GM18526 (cell line): ENCODE measurements around the gene CAPS.

Source experiments
- POLR2A ChIP-seq: IDR thresholded peaks from 3 replicates; pipeline ENCODE4 v1.6.1; 2011; ENCODE audit not compliant: insufficient read length; ENCODE audit errors: extremely low read depth

The CAPS gene

DNA sequence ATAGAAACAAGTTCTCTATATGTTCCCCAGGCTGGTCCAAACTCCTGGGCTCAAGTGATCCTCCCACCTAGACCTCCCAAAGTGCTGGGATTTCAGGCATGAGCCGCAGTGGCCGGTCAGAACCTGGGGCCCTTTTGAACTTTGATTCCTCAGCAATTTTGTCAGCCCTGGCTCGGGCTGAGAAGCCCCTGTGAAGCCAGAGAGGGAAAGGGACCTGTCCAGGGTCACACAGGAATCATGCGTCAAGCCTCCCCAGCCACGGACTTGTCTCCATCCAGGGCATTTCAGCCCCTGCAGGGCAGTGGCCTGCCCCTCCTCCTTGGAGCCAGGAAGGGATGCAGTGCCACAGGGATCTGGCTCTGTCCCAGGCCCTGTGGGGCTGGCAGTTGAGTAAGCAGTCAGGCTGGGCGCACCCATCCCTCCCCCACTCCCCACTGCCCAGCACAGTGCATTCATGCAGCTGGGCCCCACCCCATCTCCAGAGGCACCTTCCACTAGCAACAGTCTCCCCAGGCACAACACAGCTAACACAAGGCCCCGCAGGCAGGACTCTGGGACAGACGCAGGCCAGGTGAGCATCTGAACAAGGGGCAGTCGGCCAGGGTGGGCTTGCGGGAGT is at the start of gene CAPS:
Gene CAPS, plus strand, starts transcription at position 516 of the 619 bp plus-strand sequence. CDS start 153 bp downstream, outside the sequence.
- TF ChIP-seq POLR2A, result no peak

DNA sequence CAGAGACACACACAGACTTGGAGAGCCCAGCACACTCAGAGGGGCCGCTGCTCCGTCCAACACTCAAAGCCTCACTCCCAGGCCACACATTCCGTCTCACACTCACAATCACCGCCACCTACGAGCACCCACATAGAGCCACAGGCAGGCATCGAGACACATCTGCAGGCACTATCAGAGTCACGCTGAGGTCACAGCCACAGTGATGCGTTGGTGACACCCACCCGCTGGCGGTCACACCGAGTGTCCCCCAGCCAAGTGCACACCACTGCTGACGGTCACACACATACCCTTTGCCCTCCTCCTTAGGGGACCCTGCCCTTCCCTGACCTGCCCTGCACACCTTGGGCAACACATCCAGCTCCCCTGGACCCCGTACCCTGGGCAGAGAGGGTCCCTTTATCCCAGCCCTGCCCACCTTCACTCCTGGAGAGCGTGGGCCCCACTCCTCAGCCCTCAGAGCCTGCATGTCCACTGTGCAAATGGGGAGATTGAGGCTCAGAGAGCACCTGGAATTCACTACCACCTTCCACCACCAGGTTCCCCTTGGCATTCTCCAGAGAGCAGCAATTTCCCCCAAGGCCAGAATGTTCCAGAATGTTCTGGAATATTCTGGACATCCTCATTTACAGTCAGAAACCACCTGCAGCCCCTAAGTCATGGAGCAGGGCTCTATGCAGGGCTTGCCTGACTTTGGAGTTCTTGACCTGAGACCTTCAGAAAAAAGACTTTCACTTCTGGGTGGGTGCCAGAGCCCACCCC is 49.1 kb upstream of the CAPS start:
- TF ChIP-seq POLR2A, result no peak

DNA sequence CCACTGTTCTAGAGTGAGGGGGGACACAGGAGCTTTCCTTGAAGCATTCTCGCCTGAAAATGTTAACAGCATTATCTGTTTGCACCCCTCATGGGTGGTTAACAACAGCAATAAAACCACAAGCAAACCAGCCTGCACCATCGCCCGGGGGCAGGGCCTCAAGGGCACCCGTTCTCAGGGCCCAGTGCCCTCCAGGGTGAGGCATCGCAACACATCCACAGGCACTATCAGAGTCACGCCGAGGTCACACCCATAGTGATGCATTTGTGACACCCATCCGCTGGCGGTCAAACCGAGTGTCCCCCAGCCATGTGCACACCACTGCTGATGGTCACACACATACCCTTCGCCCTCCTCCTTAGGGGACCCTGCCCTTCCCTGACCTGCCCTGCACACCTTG is 48.3 kb upstream of the CAPS start:
- no peak for TF ChIP-seq POLR2A

DNA sequence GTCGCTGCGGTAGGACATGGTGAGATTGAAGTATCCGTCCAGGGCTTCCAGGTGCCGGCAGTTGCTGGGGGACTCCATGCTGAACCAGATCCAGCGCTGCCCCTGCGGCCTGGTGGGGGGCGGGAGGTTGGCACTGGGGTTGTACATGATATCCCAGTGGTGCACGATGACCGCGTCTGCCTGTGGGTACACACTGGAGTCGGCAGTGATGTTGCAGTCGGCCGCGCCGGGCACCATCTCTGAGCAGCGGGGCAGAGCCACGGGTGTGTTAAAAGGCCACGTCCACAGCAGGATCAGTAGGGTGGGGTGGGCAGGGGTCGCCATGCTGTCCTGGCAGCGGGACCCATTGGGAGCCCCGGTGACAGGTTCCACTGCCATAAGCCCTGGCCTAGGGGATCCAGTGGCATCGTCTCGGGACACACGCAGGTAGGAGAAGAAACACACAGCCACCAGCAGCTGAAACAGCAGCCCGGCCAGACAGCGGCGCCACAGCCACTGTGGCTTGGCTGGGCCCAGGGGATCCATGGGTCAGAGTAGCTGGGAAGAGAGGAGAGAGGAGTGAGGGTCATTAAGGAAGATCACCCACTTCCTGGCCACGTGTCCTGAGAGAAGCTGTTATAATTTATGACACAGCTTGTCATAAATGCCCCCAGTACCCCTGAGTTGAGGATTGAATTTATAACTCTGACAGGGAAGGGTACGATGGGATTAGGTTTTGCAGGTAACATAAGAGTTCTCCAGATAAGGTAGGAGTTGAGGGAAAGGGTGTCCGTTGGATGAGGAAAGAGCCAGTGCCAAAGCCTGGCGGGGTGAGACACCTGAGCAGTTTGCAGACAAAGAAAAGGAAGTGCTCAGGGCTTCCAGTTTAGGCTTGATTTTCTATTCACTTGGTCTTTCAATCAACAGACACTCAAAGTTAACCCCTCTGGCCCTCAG is 46.6 kb upstream of the CAPS start:
- no peak for TF ChIP-seq POLR2A

DNA sequence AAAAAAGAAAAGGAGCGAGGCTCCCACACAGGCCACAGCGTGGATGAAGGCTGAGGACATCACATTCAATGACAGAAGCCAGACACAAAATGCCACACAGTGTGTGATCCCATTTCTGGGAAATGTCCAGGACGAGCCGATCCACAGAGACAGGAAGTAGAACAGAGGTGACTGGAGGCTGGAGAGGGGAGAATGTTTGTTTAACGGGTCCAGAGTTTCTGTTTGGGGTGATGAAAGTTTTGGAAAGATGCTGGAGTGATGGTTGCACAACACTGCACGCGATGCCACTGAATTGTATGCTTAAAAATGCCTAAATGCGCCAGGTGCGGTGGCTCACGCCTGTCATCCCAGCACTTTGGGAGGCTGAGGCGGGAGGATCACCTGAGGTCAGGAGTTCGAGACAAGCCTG is 43.1 kb upstream of the CAPS start:
- TF ChIP-seq POLR2A, result no peak

DNA sequence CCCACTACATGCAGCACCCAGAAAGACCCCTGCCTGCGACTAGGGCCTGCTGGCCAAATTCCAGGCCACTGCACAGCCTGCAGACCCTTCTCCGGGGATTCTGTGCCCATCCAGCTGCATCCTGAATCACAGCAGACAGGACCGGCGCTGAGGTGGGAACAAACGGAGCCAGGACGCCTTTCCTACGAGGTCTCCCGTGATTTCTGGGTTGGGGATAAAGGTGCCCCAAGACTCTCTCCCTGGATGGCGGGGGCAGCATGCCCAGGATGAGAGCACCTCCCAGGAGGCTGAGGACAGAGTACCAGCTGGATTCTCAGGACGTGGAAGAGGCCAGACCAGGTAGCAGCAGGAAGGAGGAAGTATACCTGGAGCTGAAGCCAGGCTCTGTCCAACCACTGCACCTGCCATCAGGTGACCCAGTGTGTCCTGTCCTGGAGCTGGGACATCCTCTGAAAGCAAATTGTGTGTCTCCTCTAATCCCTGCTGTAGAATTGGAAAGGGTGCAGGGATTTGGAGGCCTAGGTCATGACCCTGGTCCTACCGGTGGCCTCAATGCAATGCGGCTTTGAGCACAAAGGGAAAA is 40.3 kb upstream of the CAPS start:
- TF ChIP-seq POLR2A, result no peak

DNA sequence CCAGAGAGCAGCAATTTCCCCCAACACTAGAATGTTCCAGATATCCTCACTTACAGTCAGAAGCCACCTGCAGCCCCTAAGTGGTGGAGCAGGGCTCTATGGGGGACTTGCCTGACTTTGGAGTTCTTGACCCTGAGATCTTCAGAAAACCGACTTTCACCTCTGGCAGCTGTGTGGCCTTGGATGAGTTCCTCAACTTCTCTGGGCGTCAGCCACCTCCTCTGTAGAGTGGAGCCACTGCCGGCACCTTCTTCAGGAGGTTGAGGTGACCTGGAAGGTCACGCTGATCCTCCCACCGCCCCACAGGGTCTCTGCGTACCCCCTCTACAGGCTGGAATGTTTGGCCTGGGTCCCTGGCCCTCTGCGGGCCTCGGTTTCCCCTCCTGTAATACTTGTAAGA is 36.6 kb upstream of the CAPS start:
- TF ChIP-seq POLR2A, result no peak

DNA sequence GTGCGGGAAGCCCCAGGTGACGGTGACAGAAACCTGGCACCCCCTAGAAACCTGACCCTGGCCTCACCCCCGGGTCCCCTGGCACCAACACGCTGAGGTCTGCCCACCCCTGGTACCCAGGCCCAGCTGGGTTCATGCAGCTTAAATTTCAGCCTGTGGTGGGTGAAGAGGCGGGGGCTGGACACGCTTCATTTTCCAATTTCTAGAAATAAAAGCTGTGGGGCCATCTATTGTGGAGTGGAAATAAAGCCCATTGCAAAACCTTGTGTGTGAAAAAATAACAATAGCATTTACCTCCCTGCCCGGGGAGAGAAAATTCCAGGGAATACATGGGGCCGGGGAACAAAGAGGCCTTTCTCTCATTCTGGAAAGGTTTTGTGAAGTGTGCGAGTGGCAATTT is 36.2 kb upstream of the CAPS start:
- no peak for TF ChIP-seq POLR2A

DNA sequence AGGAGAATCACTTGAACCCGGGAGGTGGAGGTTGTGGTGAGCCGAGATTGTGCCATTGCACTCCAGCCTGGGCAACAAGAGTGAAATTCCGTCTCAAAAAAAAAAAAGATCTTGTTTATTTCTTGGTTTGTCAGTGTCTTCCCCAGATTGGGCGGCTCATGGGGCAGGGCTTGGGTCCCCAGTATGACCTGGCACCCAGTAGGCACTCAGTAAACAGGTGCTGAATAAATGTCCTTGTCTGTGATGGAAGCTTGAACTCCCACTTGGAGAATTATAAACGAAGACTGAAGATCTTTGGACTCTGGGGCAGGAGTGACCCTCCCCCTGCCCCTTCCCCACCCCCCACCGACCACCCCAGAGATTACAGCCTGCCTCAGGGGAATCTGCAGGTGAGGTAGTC is 33.9 kb upstream of the CAPS start:
- no peak for TF ChIP-seq POLR2A

DNA sequence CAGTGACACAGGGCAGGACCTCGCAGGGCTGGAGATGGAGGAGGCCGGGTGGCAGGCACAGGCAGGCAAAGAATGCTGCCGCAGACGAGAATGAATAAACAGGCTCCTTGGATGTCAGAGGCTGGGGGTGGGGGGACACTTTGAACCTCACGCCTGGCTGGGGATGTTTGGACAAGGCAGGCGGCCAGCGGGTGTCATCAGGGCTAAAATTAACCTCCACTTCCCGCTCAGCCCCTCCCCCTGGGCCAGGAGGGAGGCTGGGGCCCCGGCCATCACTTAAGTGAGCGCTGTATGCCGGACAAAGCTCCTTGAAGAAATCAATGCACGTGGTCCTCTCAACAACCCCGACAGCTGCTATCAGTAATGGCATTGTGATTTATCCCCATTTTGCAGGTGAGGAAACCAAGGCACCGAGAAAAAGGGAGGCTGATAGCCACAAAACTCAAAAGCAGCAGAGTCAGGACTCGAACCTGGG is 33.4 kb upstream of the CAPS start:
- no peak for TF ChIP-seq POLR2A

DNA sequence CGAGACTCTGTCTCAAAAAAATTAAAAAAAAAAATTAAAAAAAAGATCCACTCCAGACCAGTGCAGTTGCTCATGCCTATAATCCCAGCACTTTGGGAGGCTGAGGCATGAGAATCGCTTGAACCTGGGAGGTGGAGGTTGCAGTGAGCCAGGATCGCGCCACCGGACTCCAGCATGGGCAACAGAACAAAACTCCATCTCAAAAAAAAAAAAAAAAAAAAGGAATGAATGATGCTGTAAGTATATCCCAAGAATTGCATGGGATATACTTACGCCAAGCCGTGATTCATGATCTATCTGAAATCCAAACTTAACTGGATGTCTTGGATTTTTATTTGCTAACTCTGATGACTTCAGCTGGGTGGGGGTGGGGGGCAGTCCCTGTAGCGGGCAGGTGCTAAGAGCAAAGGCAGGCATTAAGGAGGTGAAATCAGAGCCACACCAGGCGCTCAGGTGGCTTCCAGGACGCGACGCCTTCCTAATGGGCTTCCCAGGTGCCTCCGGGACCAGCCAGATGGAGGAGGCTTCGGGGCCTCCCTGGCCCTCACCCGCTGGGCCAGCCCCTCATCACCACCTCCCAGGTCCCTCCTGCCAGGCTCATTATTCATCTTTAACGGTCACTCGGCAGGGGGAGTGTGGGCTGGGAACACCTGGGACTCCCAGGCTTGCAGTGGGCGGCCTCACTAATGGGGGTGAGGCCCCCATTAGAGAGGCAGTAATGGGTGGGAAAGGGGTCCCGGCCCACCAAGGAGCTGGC is 32.3 kb upstream of the CAPS start:
- TF ChIP-seq POLR2A, result no peak

DNA sequence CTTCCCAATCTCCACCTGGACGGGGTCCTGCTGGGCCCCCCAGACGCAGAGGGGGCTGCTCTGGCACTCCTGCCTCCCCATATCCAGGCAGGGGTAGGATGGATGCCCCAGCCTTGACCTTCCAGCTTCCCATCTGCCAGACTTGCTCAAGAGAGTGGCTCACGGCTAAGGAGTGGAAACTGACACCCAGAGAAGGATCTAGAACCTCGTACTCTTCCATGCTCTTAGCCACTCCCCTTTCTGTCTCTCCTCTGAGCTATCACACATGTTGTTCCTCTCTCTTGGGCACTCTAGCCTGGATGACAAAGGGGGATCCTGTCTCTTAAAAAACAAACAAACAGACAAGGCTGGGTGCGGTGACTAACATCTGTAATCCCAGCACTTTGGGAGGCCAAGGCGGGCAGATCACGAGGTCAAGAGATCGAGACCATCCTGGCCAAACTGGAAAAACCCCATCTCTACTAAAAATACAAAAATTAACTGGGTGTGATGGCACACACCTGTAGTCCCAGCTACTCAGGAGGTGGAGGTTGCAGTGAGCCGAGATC is 31.6 kb upstream of the CAPS start:
- no peak for TF ChIP-seq POLR2A

DNA sequence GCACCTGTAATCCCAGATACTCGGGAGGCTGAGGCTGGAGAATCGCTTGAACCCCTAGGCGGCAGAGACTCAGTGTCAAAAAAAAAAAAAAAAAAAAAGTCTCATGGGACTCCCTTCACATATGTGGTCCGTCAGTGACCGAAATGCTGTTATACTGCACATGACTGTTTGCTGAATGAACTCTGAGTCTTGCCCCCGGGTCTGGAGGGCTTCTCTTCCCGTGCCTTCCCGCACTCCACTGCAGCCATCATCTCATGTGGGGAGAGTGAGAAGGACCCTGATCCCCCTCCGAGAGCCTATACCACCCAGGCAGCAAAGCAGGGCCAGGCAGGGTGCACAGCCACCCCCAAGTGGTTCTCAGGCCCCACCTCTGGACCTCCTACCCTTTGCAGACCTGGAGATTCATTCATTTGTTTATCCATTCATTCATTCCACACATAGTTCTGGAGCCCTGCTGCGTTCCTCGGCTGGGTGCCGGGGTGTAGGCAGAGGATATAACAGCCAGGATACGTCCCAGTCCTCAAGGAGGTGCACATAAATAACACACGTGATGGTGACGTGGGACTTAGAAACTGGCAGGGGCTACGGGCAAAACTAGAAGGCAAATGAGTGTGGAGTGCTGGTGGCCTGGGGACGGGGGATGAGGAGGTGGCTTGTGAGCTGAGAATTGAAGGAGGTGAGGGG is 24.6 kb upstream of the CAPS start:
- TF ChIP-seq POLR2A, result no peak

DNA sequence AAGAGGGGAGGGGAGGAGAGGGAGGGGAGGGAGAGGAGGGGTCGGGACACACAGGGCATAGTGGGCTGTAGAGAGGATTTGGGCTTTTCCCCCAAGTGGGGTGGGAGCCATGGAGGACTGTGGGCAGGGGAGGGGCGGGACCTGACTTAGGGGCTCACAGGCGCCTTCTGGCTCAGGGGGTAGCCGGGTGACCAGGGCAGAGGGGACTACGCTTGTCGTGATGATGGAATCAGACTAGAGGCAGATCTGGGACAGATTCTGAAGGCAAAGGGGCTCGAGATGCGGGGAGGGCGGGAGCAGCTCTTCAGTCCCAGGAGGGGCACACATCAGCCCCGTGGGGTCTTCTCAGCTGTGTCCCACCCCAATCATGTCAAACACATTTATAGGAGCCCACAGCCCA is 24.0 kb upstream of the CAPS start:
- TF ChIP-seq POLR2A, result no peak
